Panc1 (cell line): Measurements from ENCODE around the gene TMEM259. TPM values are rescaled to one million over a fixed set of nuclear protein-coding genes. Genes with fewer than 3 reads are reported as not detected.

ENCODE experiments used
- ATAC-seq: fragments of 200-7000 bp; cut with Tn5 transposase; 2 replicates; pipeline ENCODE4 v1.9.1; 2020; ENCODE audit warnings: mild to moderate bottlenecking, moderate library complexity
- BruUV-seq: library from RNA; stranded (reverse); fragments of 400-500 nt; replicated peaks from 2 replicates; lab custom pipeline; 2021; lab: Mats Ljungman, UMichigan
- CTCF ChIA-PET: fragments of 300-600 bp; sonication (Branson Sonifier 250); formaldehyde crosslinking; loops from one replicate; lab custom pipeline; 2022; ENCODE audit warnings: antibody characterized with exemption; lab: Charles Lee
- POLR2A ChIA-PET: fragments of 300-600 bp; sonication (Branson Sonifier 250); formaldehyde crosslinking; loops from one replicate; lab custom pipeline; 2022; ENCODE audit warnings: antibody characterized with exemption; lab: Charles Lee
- DNase-seq: peaks from one replicate; pipeline ENCODE4 v3.0.0-alpha.2; 2010; ENCODE audit warnings: low read depth, low spot score
- H3K27ac ChIP-seq: 2 replicates; pipeline ENCODE4 v1.5.1; 2011; ENCODE audit warnings: mild to moderate bottlenecking, low read length, inconsistent platforms
- H3K27me3 ChIP-seq: fragments of 200-500 bp; sonication (Bioruptor generic); 2 replicates; pipeline ENCODE4 v1.6.0; 2014; ENCODE audit warnings: low read length, inconsistent platforms; ENCODE audit not compliant: control insufficient read depth, insufficient read depth
- H3K36me3 ChIP-seq: fragments of 200-500 bp; sonication (Bioruptor generic); 2 replicates; pipeline ENCODE4 v1.5.1; 2014; ENCODE audit warnings: inconsistent platforms, mild to moderate bottlenecking, low read length, moderate library complexity; ENCODE audit not compliant: control insufficient read depth, insufficient read depth
- H3K4me1 ChIP-seq: 2 replicates; pipeline ENCODE4 v1.5.1; 2011; ENCODE audit warnings: inconsistent platforms, mild to moderate bottlenecking, low read length, moderate library complexity; ENCODE audit not compliant: control insufficient read depth, insufficient read depth
- H3K4me3 ChIP-seq, 2 experiments: 2 replicates each; pipeline ENCODE4 v1.5.1; 2011 to 2012; ENCODE audit warnings: low read depth in 2 of 2, low read length in 2 of 2, mild to moderate bottlenecking in 2 of 2, inconsistent platforms in 1 of 2, moderate library complexity in 1 of 2
- H3K9me3 ChIP-seq: fragments of 200-500 bp; sonication (Bioruptor generic); 2 replicates; pipeline ENCODE4 v1.5.1; 2014; ENCODE audit warnings: low read depth, mild to moderate bottlenecking, inconsistent platforms, low read length, moderate library complexity; ENCODE audit not compliant: control insufficient read depth, insufficient read depth
- POLR2AphosphoS5 ChIP-seq: IDR thresholded peaks from 2 replicates; pipeline ENCODE4 v1.6.1; 2012; ENCODE audit warnings: mild to moderate bottlenecking, low read depth, low read length, moderate library complexity
- SIN3A ChIP-seq: IDR thresholded peaks from 2 replicates; pipeline ENCODE4 v1.6.1; 2012; ENCODE audit warnings: low read depth, mild to moderate bottlenecking, low read length, moderate library complexity, borderline replicate concordance; ENCODE audit not compliant: insufficient read depth
- TCF7L2 ChIP-seq: IDR thresholded peaks from 2 replicates; pipeline ENCODE4 v1.6.1; 2011; ENCODE audit warnings: mild to moderate bottlenecking, low read depth, low read length, inconsistent platforms
- in situ Hi-C: cut with HindIII; loops from 2 replicates; pipeline ENCODE4 v1.10.0; 2016; ENCODE audit warnings: low sequenced_read_pairs, low pct_unique_long_range_greater_than_20kb
- intact Hi-C: fragments of 100-400 bp; cut with micrococcal nuclease; formaldehyde crosslinking; loops from one replicate; pipeline ENCODE4 v1.10.0; 2022; ENCODE audit not compliant: unreplicated experiment
- total RNA-seq: library from RNA; stranded (reverse); gene quantifications from one replicate; pipeline ENCODE4 v1.2.1, GENCODE V29; 2021; ENCODE audit not compliant: unreplicated experiment
- TF ChIP-seq, protein P1 (sequence below), 2 experiments: IDR thresholded peaks; 2 replicates each; pipeline ENCODE4 v1.6.1; 2011 to 2012; ENCODE audit warnings: low read depth in 2 of 2, control low read depth in 1 of 2, low read length in 1 of 2, mild to moderate bottlenecking in 1 of 2, moderate library complexity in 1 of 2; ENCODE audit not compliant: insufficient read depth in 1 of 2
- TF ChIP-seq, protein P2 (sequence below): fragments of 450-650 bp; IDR thresholded peaks from 2 replicates; pipeline ENCODE4 v1.5.1; 2017; ENCODE audit warnings: mild to moderate bottlenecking

The TMEM259 gene
- total RNA-seq, 1 experiment from 2014 or later = 193 TPM

DNA sequence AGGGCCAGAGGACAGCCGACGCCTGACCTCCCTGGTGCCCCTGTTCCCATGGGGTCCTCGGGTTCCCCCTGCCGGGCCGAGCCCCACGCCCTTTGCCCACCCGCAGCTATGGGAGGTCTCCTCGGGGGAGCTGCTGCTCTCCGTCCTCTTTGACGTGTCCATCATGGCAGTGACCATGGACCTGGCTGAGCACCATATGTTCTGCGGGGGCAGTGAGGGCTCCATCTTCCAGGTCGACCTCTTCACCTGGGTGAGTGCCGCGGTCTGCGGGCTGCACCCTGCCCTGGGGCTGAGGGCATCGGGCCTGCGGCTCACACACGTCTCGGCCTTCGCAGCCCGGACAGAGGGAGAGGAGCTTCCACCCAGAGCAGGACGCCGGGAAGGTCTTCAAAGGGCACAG, 30.2 kb downstream of the TMEM259 start:
- ATAC-seq = no peak
- TF ChIP-seq TCF7L2 = no peak
- no peak for TF ChIP-seq POLR2AphosphoS5
- TF ChIP-seq SIN3A = no peak
- TF ChIP-seq, protein P1, sequence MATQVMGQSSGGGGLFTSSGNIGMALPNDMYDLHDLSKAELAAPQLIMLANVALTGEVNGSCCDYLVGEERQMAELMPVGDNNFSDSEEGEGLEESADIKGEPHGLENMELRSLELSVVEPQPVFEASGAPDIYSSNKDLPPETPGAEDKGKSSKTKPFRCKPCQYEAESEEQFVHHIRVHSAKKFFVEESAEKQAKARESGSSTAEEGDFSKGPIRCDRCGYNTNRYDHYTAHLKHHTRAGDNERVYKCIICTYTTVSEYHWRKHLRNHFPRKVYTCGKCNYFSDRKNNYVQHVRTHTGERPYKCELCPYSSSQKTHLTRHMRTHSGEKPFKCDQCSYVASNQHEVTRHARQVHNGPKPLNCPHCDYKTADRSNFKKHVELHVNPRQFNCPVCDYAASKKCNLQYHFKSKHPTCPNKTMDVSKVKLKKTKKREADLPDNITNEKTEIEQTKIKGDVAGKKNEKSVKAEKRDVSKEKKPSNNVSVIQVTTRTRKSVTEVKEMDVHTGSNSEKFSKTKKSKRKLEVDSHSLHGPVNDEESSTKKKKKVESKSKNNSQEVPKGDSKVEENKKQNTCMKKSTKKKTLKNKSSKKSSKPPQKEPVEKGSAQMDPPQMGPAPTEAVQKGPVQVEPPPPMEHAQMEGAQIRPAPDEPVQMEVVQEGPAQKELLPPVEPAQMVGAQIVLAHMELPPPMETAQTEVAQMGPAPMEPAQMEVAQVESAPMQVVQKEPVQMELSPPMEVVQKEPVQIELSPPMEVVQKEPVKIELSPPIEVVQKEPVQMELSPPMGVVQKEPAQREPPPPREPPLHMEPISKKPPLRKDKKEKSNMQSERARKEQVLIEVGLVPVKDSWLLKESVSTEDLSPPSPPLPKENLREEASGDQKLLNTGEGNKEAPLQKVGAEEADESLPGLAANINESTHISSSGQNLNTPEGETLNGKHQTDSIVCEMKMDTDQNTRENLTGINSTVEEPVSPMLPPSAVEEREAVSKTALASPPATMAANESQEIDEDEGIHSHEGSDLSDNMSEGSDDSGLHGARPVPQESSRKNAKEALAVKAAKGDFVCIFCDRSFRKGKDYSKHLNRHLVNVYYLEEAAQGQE (IDR thresholded peaks at IDR 0.05; ENCODE audit: insufficient read depth in 1 of 2, low read depth in 2 of 2, low read length in 1 of 2) = no peak
- TF ChIP-seq, protein P2, sequence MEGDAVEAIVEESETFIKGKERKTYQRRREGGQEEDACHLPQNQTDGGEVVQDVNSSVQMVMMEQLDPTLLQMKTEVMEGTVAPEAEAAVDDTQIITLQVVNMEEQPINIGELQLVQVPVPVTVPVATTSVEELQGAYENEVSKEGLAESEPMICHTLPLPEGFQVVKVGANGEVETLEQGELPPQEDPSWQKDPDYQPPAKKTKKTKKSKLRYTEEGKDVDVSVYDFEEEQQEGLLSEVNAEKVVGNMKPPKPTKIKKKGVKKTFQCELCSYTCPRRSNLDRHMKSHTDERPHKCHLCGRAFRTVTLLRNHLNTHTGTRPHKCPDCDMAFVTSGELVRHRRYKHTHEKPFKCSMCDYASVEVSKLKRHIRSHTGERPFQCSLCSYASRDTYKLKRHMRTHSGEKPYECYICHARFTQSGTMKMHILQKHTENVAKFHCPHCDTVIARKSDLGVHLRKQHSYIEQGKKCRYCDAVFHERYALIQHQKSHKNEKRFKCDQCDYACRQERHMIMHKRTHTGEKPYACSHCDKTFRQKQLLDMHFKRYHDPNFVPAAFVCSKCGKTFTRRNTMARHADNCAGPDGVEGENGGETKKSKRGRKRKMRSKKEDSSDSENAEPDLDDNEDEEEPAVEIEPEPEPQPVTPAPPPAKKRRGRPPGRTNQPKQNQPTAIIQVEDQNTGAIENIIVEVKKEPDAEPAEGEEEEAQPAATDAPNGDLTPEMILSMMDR = no peak
- peaks cover 4% of the 10 kb centered on the region for H3K4me1 ChIP-seq
- no peak overlapping the region for H3K27ac ChIP-seq
- DNase-seq = no peak
- in situ Hi-C loops = no loop called here
- CTCF ChIA-PET = interaction anchor here (0.6 kb wide), 1 partner anchor 84 kb away, joined by 3 read pairs; no protein-coding TSS in a partner anchor
- no peaks in the 10 kb centered on the region for H3K36me3 ChIP-seq
- no peaks in the 10 kb centered on the region for H3K27me3 ChIP-seq
- no peaks in the 10 kb centered on the region for H3K9me3 ChIP-seq
- intact Hi-C loops = no loop called here
- H3K4me3 ChIP-seq = no peak overlapping the region
- no TSS peak for BruUV-seq
- POLR2A ChIA-PET = interaction anchor here (0.6 kb wide), 1 partner anchor 89 kb away, joined by 8 read pairs; no protein-coding TSS in a partner anchor

DNA sequence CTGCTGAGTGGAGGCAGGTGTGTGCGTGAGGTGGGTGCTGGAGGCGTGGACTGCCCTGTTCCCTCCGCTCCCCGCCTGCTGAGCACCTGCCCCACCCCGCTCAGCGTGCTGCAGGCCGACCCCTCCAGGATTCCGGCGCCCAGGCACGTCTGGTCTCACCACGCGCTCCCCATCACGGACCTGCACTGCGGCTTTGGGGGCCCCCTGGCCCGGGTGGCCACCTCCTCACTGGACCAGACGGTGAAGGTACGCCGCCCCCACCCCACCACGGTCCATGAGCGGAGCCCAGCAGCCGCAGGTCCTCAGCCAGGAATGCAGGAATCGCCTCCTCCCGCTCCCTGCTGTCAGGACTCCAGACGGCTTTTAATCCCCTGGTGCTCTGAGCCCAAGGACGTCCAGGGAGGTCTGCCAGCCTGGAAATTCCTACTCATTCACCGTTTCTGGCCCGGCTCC, 30.8 kb downstream of the TMEM259 start:
- CTCF ChIA-PET = interaction anchor here (0.6 kb wide), 1 partner anchor 84 kb away, joined by 3 read pairs; no protein-coding TSS in a partner anchor

More for the DNA sequence above, 30.8 kb downstream of the TMEM259 start:
- Histone ChIP-seq H3K27me3 (no peaks in the 10 kb centered on the region), H3K4me1 (peaks cover 1% of the 10 kb centered on the region; the same call in 1 of the 2 replicates), H3K9me3 (no peaks in the 10 kb centered on the region), H3K27ac (no peak overlapping the region), H3K36me3 (no peaks in the 10 kb centered on the region), H3K4me3 (no peak overlapping the region)
- in situ Hi-C loops = no loop called here
- ATAC-seq = no peak
- no peak for DNase-seq
- TF ChIP-seq, protein P2 = no peak
- TF ChIP-seq SIN3A (no peak), POLR2AphosphoS5 (no peak), TCF7L2 (no peak)
- TF ChIP-seq, protein P1 (IDR thresholded peaks at IDR 0.05; ENCODE audit: insufficient read depth in 1 of 2, low read depth in 2 of 2, low read length in 1 of 2) = no peak
- POLR2A ChIA-PET = no interaction called here
- intact Hi-C loops = no loop called here
- BruUV-seq = no TSS peak
